ENCODE results near the gene AQP6.

The AQP6 gene

GRCh38 chr12:49973361-49973830 lies 649 bp downstream of the AQP6 start:
- TF ChIP-seq CREB1 (IDR thresholded peaks at IDR 0.05; ENCODE audit: low read depth) (no peak), TCF12 (IDR thresholded peaks at IDR 0.05; ENCODE audit: low read depth) (no peak), NFIC (IDR thresholded peaks at IDR 0.05) (no peak), RAD21 (IDR thresholded peaks at IDR 0.05; ENCODE audit: low read depth) (no peak), YY1 (IDR thresholded peaks at IDR 0.05; ENCODE audit: low read depth) (no peak), REST (IDR thresholded peaks at IDR 0.05; ENCODE audit: low read depth) (no peak), USF1 (IDR thresholded peaks at IDR 0.05) (no peak), FOXM1 (IDR thresholded peaks at IDR 0.05; ENCODE audit: borderline replicate concordance, low read depth) (no peak), CEBPB (IDR thresholded peaks at IDR 0.05) (no peak), TEAD4 (IDR thresholded peaks at IDR 0.05) (no peak), TAF1 (IDR thresholded peaks at IDR 0.05; ENCODE audit: low read depth) (no peak), EGR1 (IDR thresholded peaks at IDR 0.05) (no peak), MAX (IDR thresholded peaks at IDR 0.05) (no peak)

GRCh38 chr12:49974231-49974675 lies 1.5 kb downstream of the AQP6 start:
- no peak for TF ChIP-seq MAX (IDR thresholded peaks at IDR 0.05)
- no peak for TF ChIP-seq EP300 (IDR thresholded peaks at IDR 0.05; ENCODE audit: borderline replicate concordance)
- TF ChIP-seq REST (IDR thresholded peaks at IDR 0.05; ENCODE audit: low read depth), result no peak
- TF ChIP-seq CEBPB (IDR thresholded peaks at IDR 0.05), result no peak
- no peak for TF ChIP-seq EGR1 (IDR thresholded peaks at IDR 0.05)
- TF ChIP-seq RAD21 (IDR thresholded peaks at IDR 0.05; ENCODE audit: low read depth), result peak; percentile 35; the same call in 1 of the 2 replicates

- TF ChIP-seq TEAD4 (IDR thresholded peaks at IDR 0.05), result no peak
- no peak for TF ChIP-seq TCF12 (IDR thresholded peaks at IDR 0.05; ENCODE audit: low read depth)
- TF ChIP-seq RAD21 (IDR thresholded peaks at IDR 0.05; ENCODE audit: low read depth), result no peak
- no peak for TF ChIP-seq EGR1 (IDR thresholded peaks at IDR 0.05)
- no peak for TF ChIP-seq NFIC (IDR thresholded peaks at IDR 0.05)
- TF ChIP-seq USF1 (IDR thresholded peaks at IDR 0.05), result no peak
- TF ChIP-seq YY1 (IDR thresholded peaks at IDR 0.05; ENCODE audit: low read depth), result no peak
- TF ChIP-seq ZBTB7A (IDR thresholded peaks at IDR 0.05; ENCODE audit: low read depth), result no peak
- no peak for TF ChIP-seq CEBPB (IDR thresholded peaks at IDR 0.05)
- TF ChIP-seq EP300 (IDR thresholded peaks at IDR 0.05; ENCODE audit: borderline replicate concordance), result no peak
Observed at GRCh38 chr12:49974677-49975317, 2.0 kb downstream of the AQP6 start.

GRCh38 chr12:49975318-49975761 lies 2.6 kb downstream of the AQP6 start:
- TF ChIP-seq CREB1 (IDR thresholded peaks at IDR 0.05; ENCODE audit: low read depth), result no peak
- TF ChIP-seq REST (IDR thresholded peaks at IDR 0.05; ENCODE audit: low read depth), result no peak
- no peak for TF ChIP-seq RAD21 (IDR thresholded peaks at IDR 0.05; ENCODE audit: low read depth)
- no peak for TF ChIP-seq USF1 (IDR thresholded peaks at IDR 0.05)
- no peak for TF ChIP-seq EP300 (IDR thresholded peaks at IDR 0.05; ENCODE audit: borderline replicate concordance)
- no peak for TF ChIP-seq CEBPB (IDR thresholded peaks at IDR 0.05)
- no peak for TF ChIP-seq EGR1 (IDR thresholded peaks at IDR 0.05)
- no peak for TF ChIP-seq NFIC (IDR thresholded peaks at IDR 0.05)
- TF ChIP-seq YY1 (IDR thresholded peaks at IDR 0.05; ENCODE audit: low read depth), result no peak
- TF ChIP-seq TEAD4 (IDR thresholded peaks at IDR 0.05), result no peak
- TF ChIP-seq TAF1 (IDR thresholded peaks at IDR 0.05; ENCODE audit: low read depth), result no peak
- TF ChIP-seq MAX (IDR thresholded peaks at IDR 0.05), result no peak
- TF ChIP-seq ZBTB7A (IDR thresholded peaks at IDR 0.05; ENCODE audit: low read depth), result no peak
- TF ChIP-seq TCF12 (IDR thresholded peaks at IDR 0.05; ENCODE audit: low read depth), result no peak
- TF ChIP-seq FOXM1 (IDR thresholded peaks at IDR 0.05; ENCODE audit: borderline replicate concordance, low read depth), result no peak
